Retinal pigment epithelial cell (primary cell): ENCODE results near the gene MED7.
A peak's percentile ranks its signal among the peaks of the same experiment; 100 is the strongest.

Experiments used
- DNase-seq: peaks from one replicate; pipeline ENCODE4 v3.0.0-alpha.2; 2010; ENCODE audit warnings: low read depth
- H3K4me3 ChIP-seq: 2 replicates; pipeline ENCODE4 v1.5.1; 2011; ENCODE audit warnings: mild to moderate bottlenecking, low read length, control low read depth, moderate library complexity
- TF ChIP-seq, protein P1 (sequence below): conservative IDR thresholded peaks from 2 replicates; pipeline ENCODE4 v1.5.1; 2011; ENCODE audit warnings: low read depth, low read length, control low read depth, inconsistent platforms

The MED7 gene

DNA sequence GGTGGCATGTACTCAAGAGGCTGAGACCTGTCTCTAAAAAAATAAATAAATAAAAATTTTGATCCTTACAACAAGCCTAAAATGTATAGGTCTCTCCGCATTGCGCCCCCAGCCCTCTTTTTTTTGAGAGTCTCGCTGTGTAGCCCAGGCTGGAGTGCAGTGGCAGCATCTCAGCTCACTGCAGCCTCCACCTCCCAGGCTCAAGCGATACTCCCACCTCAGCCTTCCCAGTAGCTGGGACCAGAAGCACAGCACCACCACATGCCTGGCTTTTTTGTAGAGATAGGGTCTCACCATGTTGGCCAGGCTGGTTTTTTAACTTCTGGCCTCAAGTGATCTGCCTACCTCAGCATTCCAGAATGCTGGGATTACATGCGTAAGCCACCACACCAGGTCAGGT is 25.6 kb upstream of the MED7 start:
- DNase-seq, result no peak
- no peak overlapping the region for H3K4me3 ChIP-seq
- TF ChIP-seq, protein P1, sequence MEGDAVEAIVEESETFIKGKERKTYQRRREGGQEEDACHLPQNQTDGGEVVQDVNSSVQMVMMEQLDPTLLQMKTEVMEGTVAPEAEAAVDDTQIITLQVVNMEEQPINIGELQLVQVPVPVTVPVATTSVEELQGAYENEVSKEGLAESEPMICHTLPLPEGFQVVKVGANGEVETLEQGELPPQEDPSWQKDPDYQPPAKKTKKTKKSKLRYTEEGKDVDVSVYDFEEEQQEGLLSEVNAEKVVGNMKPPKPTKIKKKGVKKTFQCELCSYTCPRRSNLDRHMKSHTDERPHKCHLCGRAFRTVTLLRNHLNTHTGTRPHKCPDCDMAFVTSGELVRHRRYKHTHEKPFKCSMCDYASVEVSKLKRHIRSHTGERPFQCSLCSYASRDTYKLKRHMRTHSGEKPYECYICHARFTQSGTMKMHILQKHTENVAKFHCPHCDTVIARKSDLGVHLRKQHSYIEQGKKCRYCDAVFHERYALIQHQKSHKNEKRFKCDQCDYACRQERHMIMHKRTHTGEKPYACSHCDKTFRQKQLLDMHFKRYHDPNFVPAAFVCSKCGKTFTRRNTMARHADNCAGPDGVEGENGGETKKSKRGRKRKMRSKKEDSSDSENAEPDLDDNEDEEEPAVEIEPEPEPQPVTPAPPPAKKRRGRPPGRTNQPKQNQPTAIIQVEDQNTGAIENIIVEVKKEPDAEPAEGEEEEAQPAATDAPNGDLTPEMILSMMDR, result no peak

- peak; percentile 58 for DNase-seq
- H3K4me3 ChIP-seq, result no peak overlapping the region
- TF ChIP-seq, protein P1, result no peak
These were observed 24.6 kb upstream of the MED7 start for GRCh38 chr5:157167214-157167621.

DNA sequence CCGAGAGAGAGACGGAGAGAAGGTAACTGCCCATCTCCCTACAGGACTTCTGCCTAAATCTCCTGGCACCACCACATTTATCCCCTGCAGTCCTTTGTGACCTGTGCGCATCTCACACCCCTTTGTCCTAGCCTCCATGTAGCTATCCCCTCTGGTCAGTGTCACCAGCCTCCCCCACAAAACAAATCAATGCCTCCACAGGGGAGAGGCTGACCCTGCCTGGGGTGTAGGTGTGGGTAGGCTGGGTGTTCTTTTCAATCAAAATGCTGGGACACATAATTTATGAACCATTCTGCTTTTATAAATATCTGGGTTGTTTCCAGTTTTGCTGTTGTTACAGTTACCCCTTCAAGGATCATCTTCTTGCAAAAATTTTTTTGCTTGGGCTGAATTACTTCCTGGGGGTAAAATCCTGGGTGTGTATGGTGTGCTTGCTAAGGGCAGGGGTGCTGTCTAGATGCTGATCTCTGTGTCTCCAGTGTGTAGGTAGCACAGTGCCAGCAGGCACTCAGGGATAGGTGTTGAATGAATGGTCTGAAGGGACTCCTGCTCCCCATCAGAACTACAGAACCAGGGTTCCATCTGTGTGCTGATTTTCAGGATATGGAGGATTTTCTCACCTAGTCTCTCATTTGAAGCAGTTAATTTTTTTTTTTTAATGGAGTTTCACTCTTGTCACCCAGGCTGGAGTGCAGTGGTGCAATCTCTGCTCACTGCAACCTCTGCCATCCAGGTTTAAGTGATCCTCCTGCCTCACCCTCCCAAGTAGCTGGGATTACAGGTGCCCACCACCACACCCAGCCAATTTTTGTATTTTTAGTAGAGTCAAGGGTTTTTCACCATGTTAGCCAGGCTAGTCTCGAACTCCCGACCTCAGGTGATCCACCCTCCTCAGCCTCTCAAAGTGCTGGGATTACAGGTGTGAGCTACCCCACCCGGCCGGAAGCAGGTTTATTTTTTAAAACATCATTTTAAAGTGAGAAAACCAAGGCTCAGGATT is 23.8 kb upstream of the MED7 start, which contains the start of gene GARIN3:
TSS of gene GARIN3 (minus strand) at position 51 of the 1,000 bp plus-strand sequence. CDS start 96 bp downstream, outside the sequence.
- no peak within 1 kb of the TSS for H3K4me3 ChIP-seq
- TF ChIP-seq, protein P1, result no peak
- no peak for DNase-seq

DNA sequence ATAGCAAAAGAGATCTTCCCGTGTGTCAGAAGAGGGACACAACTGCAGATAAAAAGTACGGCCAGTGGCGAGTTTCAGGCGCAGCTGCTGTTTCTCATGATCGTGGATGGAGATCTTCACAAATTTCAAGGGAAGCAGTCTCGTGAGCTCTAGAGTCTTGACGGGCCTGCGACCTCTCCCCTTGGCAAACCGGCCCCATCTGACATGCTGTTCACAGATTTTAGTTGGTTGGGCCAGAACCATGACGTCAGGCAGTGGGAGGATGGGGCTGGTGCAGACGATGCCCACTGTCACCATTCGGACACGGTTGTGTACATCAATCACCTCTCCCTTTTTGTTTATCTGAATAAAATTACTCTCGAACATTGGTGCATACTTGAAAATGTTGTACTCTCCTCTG is 23.0 kb upstream of the MED7 start:
- TF ChIP-seq, protein P1, result no peak
- no peak overlapping the region for H3K4me3 ChIP-seq
- no peak for DNase-seq

GRCh38 chr5:157165261-157165660 is 22.6 kb upstream of the MED7 start:
- DNase-seq, result no peak
- TF ChIP-seq, protein P1, result no peak
- no peak overlapping the region for H3K4me3 ChIP-seq

- no peak for DNase-seq
- H3K4me3 ChIP-seq, result no peak overlapping the region
- TF ChIP-seq, protein P1, result no peak
These were observed 21.9 kb upstream of the MED7 start for GRCh38 chr5:157164521-157164920.
